Neural progenitor cell (in vitro differentiated cells): ENCODE data around the gene ALS2CL. TPM values are rescaled to one million over a fixed set of nuclear protein-coding genes. Genes with fewer than 3 reads are reported as not detected.
A peak's percentile ranks its signal among the peaks of the same experiment; 100 is the strongest.

Experiments used
- DNase-seq: peaks from one replicate; pipeline ENCODE4 v3.0.0-alpha.2; 2016; ENCODE audit warnings: low spot score
- H2AFZ ChIP-seq: fragments of 200-600 bp; sonication (generic); replicated peaks from 2 replicates; pipeline ENCODE4 v1.6.1; 2016; ENCODE audit warnings: antibody characterized with exemption
- H3F3A ChIP-seq: fragments of 200-600 bp; sonication (generic); 2 replicates; pipeline ENCODE4 v1.6.1; 2016; ENCODE audit warnings: antibody characterized with exemption, low read depth
- H3K27ac ChIP-seq: fragments of 200-600 bp; sonication (generic); 2 replicates; pipeline ENCODE4 v1.5.1; 2016; ENCODE audit warnings: mild to moderate bottlenecking
- H3K27me3 ChIP-seq: fragments of 200-600 bp; sonication (generic); 2 replicates; pipeline ENCODE4 v1.6.1; 2016; ENCODE audit warnings: mild to moderate bottlenecking, moderate library complexity
- H3K36me3 ChIP-seq: fragments of 200-600 bp; sonication (generic); 2 replicates; pipeline ENCODE4 v1.5.1; 2016
- H3K4me1 ChIP-seq: fragments of 200-600 bp; sonication (generic); 2 replicates; pipeline ENCODE4 v1.6.1; 2016; ENCODE audit warnings: mixed run types
- H3K4me2 ChIP-seq: fragments of 200-600 bp; sonication (generic); 2 replicates; pipeline ENCODE4 v1.6.1; 2016
- H3K4me3 ChIP-seq: fragments of 200-600 bp; sonication (generic); 2 replicates; pipeline ENCODE4 v1.5.1; 2016
- H3K79me2 ChIP-seq: fragments of 200-600 bp; sonication (generic); 2 replicates; pipeline ENCODE4 v1.6.1; 2016; ENCODE audit warnings: low read depth
- H3K9ac ChIP-seq: fragments of 200-600 bp; sonication (generic); 2 replicates; pipeline ENCODE4 v1.6.1; 2016
- H3K9me3 ChIP-seq: fragments of 200-600 bp; sonication (generic); 2 replicates; pipeline ENCODE4 v1.5.1; 2016; ENCODE audit warnings: low read depth
- H4K20me1 ChIP-seq: fragments of 200-600 bp; sonication (generic); 2 replicates; pipeline ENCODE4 v1.6.1; 2016; ENCODE audit warnings: low read depth
- H3K27ac Mint-ChIP-seq: 3 replicates; pipeline ENCODE4 v1.8.0; 2021; ENCODE audit warnings: mixed read lengths
- H3K27me3 Mint-ChIP-seq: 2 replicates; pipeline ENCODE4 v1.8.0; 2022; ENCODE audit warnings: low read depth, mild to moderate bottlenecking, inconsistent platforms, moderate library complexity, mixed read lengths; ENCODE audit not compliant: insufficient read depth
- H3K36me3 Mint-ChIP-seq: 3 replicates; pipeline ENCODE4 v1.8.0; 2021; ENCODE audit warnings: mixed read lengths
- H3K4me1 Mint-ChIP-seq: 3 replicates; pipeline ENCODE4 v1.8.0; 2021; ENCODE audit warnings: mixed read lengths
- H3K4me3 Mint-ChIP-seq: 3 replicates; pipeline ENCODE4 v1.8.0; 2021; ENCODE audit warnings: mild to moderate bottlenecking, moderate library complexity, mixed read lengths
- H3K9me3 Mint-ChIP-seq: 3 replicates; pipeline ENCODE4 v1.8.0; 2020; ENCODE audit warnings: mixed read lengths
- CTCF ChIP-seq: fragments of 200-600 bp; sonication (generic); IDR thresholded peaks from 2 replicates; pipeline ENCODE4 v1.5.1; 2017; ENCODE audit warnings: antibody characterized with exemption, mild to moderate bottlenecking
- EZH2 ChIP-seq: fragments of 200-600 bp; sonication (generic); IDR thresholded peaks from 2 replicates; pipeline ENCODE4 v1.6.1; 2017; ENCODE audit warnings: antibody characterized with exemption, mild to moderate bottlenecking, moderate library complexity
- EZH2phosphoT487 ChIP-seq: fragments of 200-600 bp; sonication (generic); IDR thresholded peaks from 2 replicates; pipeline ENCODE4 v1.6.1; 2017; ENCODE audit warnings: antibody characterized with exemption
- total RNA-seq: library from RNA; depleted of rRNA; stranded (reverse); fragments of >200 nt; gene quantifications from 2 replicates; pipeline ENCODE4 v1.2.3, GENCODE V29; 2015; ENCODE audit warnings: low replicate concordance

The ALS2CL gene
- total RNA-seq, 1 donor from 2014 or later = 1.3 TPM

GRCh38 chr3:46695177-46695961 lies 1.9 kb upstream of the ALS2CL start:
- no peaks in the 10 kb centered on the region for H3K79me2 ChIP-seq
- no peaks in the 10 kb centered on the region for H3K36me3 Mint-ChIP-seq
- H3K9ac ChIP-seq = no peak overlapping the region
- peaks cover 20% of the 10 kb centered on the region for H3K4me1 Mint-ChIP-seq
- DNase-seq = peak; percentile 64
- H3K4me2 ChIP-seq = no peak overlapping the region
- H3K27ac Mint-ChIP-seq = no peak overlapping the region
- no peaks in the 10 kb centered on the region for H3K9me3 Mint-ChIP-seq
- TF ChIP-seq EZH2 (no peak), CTCF (peak; percentile 55)
- H3K4me1 ChIP-seq = peaks cover 4% of the 10 kb centered on the region
- peaks cover 47% of the 10 kb centered on the region for H3K27me3 ChIP-seq
- no peak overlapping the region for H3K4me3 ChIP-seq
- H3K27ac ChIP-seq = no peak overlapping the region
- H2AFZ ChIP-seq = no peak overlapping the region
- H4K20me1 ChIP-seq = no peaks in the 10 kb centered on the region
- no peak overlapping the region for H3K4me3 Mint-ChIP-seq
- H3K36me3 ChIP-seq = no peaks in the 10 kb centered on the region
- H3K27me3 Mint-ChIP-seq = peaks cover 13% of the 10 kb centered on the region
- H3F3A ChIP-seq = peaks cover 8% of the 10 kb centered on the region
- no peaks in the 10 kb centered on the region for H3K9me3 ChIP-seq

GRCh38 chr3:46694520-46694919 lies 1.0 kb upstream of the ALS2CL start:
- H3K36me3 Mint-ChIP-seq = no peaks in the 10 kb centered on the region
- peaks cover 4% of the 10 kb centered on the region for H3K4me1 ChIP-seq

GRCh38 chr3:46693892-46694226 lies 380 bp upstream of the ALS2CL start:
- no peak for TF ChIP-seq CTCF
- no peak for TF ChIP-seq EZH2
- no peak for TF ChIP-seq EZH2phosphoT487
- H3K4me1 Mint-ChIP-seq = peaks cover 8% of the 10 kb centered on the region
- H3K9ac ChIP-seq = no peak overlapping the region
- H3K36me3 Mint-ChIP-seq = no peaks in the 10 kb centered on the region
- peaks cover 39% of the 10 kb centered on the region for H3K27me3 ChIP-seq
- H3K9me3 Mint-ChIP-seq = no peaks in the 10 kb centered on the region
- peaks cover 9% of the 10 kb centered on the region for H3K27me3 Mint-ChIP-seq
- H3K9me3 ChIP-seq = no peaks in the 10 kb centered on the region
- H3K4me1 ChIP-seq = peaks cover 4% of the 10 kb centered on the region
- H3K27ac Mint-ChIP-seq = no peak overlapping the region
- no peak for DNase-seq
- H4K20me1 ChIP-seq = no peaks in the 10 kb centered on the region
- H3K36me3 ChIP-seq = no peaks in the 10 kb centered on the region
- peaks cover 8% of the 10 kb centered on the region for H3F3A ChIP-seq
- peak overlapping the region; percentile 91 for H3K4me2 ChIP-seq
- no peak overlapping the region for H3K27ac ChIP-seq
- H3K4me3 ChIP-seq = peak overlapping the region; percentile 59
- H3K79me2 ChIP-seq = no peaks in the 10 kb centered on the region
- H3K4me3 Mint-ChIP-seq = no peak overlapping the region
- peak overlapping the region; percentile 71 for H2AFZ ChIP-seq

More at GRCh38 chr3:46694520-46694919, 1.0 kb upstream of the ALS2CL start:
- H2AFZ ChIP-seq = no peak overlapping the region
- no peaks in the 10 kb centered on the region for H3K36me3 ChIP-seq
- Mint-ChIP-seq H3K9me3 (no peaks in the 10 kb centered on the region), H3K27me3 (peaks cover 11% of the 10 kb centered on the region), H3K27ac (no peak overlapping the region), H3K4me1 (peaks cover 11% of the 10 kb centered on the region), H3K4me3 (no peak overlapping the region)
- H3K27me3 ChIP-seq = peaks cover 39% of the 10 kb centered on the region
- no peak overlapping the region for H3K4me3 ChIP-seq
- peaks cover 8% of the 10 kb centered on the region for H3F3A ChIP-seq
- H3K4me2 ChIP-seq = no peak overlapping the region
- H4K20me1 ChIP-seq = no peaks in the 10 kb centered on the region
- H3K27ac ChIP-seq = no peak overlapping the region
- TF ChIP-seq EZH2phosphoT487 (no peak), EZH2 (no peak), CTCF (no peak)
- H3K79me2 ChIP-seq = no peaks in the 10 kb centered on the region
- no peak overlapping the region for H3K9ac ChIP-seq
- DNase-seq = no peak
- H3K9me3 ChIP-seq = no peaks in the 10 kb centered on the region
